Osteocyte (in vitro differentiated cells): ENCODE data around the gene CRB2. TPM values are rescaled to one million over a fixed set of nuclear protein-coding genes. Genes with fewer than 3 reads are reported as not detected.

Experiments
- DNase-seq: peaks from one replicate; pipeline ENCODE4 v3.0.0; 2021; ENCODE audit warnings: mixed read lengths; ENCODE audit not compliant: unreplicated experiment; ENCODE audit errors: extremely low spot score
- H3K27ac Mint-ChIP-seq: one replicate; pipeline ENCODE4 v1.8.0; 2021; ENCODE audit warnings: mild to moderate bottlenecking, mixed read lengths; ENCODE audit not compliant: unreplicated experiment
- H3K27me3 Mint-ChIP-seq: one replicate; pipeline ENCODE4 v1.8.0; 2021; ENCODE audit warnings: mixed read lengths; ENCODE audit not compliant: unreplicated experiment
- H3K36me3 Mint-ChIP-seq: one replicate; pipeline ENCODE4 v1.8.0; 2021; ENCODE audit warnings: mixed read lengths; ENCODE audit not compliant: unreplicated experiment
- H3K4me1 Mint-ChIP-seq: one replicate; pipeline ENCODE4 v1.8.0; 2021; ENCODE audit warnings: mixed read lengths; ENCODE audit not compliant: unreplicated experiment
- H3K4me3 Mint-ChIP-seq: one replicate; pipeline ENCODE4 v1.8.0; 2021; ENCODE audit warnings: mild to moderate bottlenecking, moderate library complexity, mixed read lengths; ENCODE audit not compliant: unreplicated experiment
- H3K9me3 Mint-ChIP-seq: one replicate; pipeline ENCODE4 v1.8.0; 2021; ENCODE audit warnings: mixed read lengths; ENCODE audit not compliant: unreplicated experiment
- CTCF ChIP-seq: fragments of 200-600 bp; sonication (generic); IDR thresholded peaks from 2 replicates; pipeline ENCODE4 v1.5.0; 2021; ENCODE audit warnings: antibody characterized with exemption, mild to moderate bottlenecking, moderate library complexity
- total RNA-seq: library from RNA; stranded (reverse); gene quantifications from 2 replicates; pipeline ENCODE4 v1.2.1, GENCODE V29; 2021

Gene CRB2
- total RNA-seq, 1 donor from 2014 or later, result not detected

- H3K27ac Mint-ChIP-seq, result no peak overlapping the region
- H3K4me3 Mint-ChIP-seq, result no peak overlapping the region
- peaks cover 6% of the 10 kb centered on the region for H3K4me1 Mint-ChIP-seq
- no peak for DNase-seq
- H3K27me3 Mint-ChIP-seq, result no peaks in the 10 kb centered on the region
- H3K9me3 Mint-ChIP-seq, result no peaks in the 10 kb centered on the region
- H3K36me3 Mint-ChIP-seq, result no peaks in the 10 kb centered on the region
- no peak for TF ChIP-seq CTCF
These were observed 11.6 kb upstream of the CRB2 start for GRCh38 chr9:123344192-123344949.

- Mint-ChIP-seq H3K36me3 (no peaks in the 10 kb centered on the region), H3K9me3 (no peaks in the 10 kb centered on the region), H3K27ac (no peak overlapping the region), H3K27me3 (peaks cover under 1% of the 10 kb centered on the region), H3K4me3 (no peak overlapping the region), H3K4me1 (peaks cover under 1% of the 10 kb centered on the region)
- TF ChIP-seq CTCF, result no peak
- DNase-seq, result no peak
These were observed 10.4 kb upstream of the CRB2 start for GRCh38 chr9:123345567-123345955.

- Mint-ChIP-seq H3K9me3 (no peaks in the 10 kb centered on the region), H3K4me1 (peaks cover 3% of the 10 kb centered on the region), H3K27ac (no peak overlapping the region), H3K36me3 (no peaks in the 10 kb centered on the region), H3K27me3 (peaks cover 5% of the 10 kb centered on the region), H3K4me3 (no peak overlapping the region)
- TF ChIP-seq CTCF, result no peak
- no peak for DNase-seq
These were observed 10.0 kb upstream of the CRB2 start for GRCh38 chr9:123346026-123346425.

- DNase-seq, result no peak
These were observed 9.2 kb upstream of the CRB2 start for GRCh38 chr9:123346826-123347225.

More at GRCh38 chr9:123346826-123347225, 9.2 kb upstream of the CRB2 start:
- peaks cover 13% of the 10 kb centered on the region for H3K27me3 Mint-ChIP-seq
- H3K27ac Mint-ChIP-seq, result no peak overlapping the region
- H3K4me3 Mint-ChIP-seq, result no peak overlapping the region
- peaks cover 3% of the 10 kb centered on the region for H3K4me1 Mint-ChIP-seq
- no peaks in the 10 kb centered on the region for H3K36me3 Mint-ChIP-seq
- no peaks in the 10 kb centered on the region for H3K9me3 Mint-ChIP-seq
- TF ChIP-seq CTCF, result no peak
